ENCODE data around the gene ALDH1A1. TPM values are rescaled to one million over a fixed set of nuclear protein-coding genes. Genes with fewer than 3 reads are reported as not detected.

The ALDH1A1 gene
- polyA plus RNA-seq, 1 donor (not counting 4 experiments of a cell fraction or from before 2014, with no cell fraction given): 0.08 TPM

GRCh38 chr9:72955126-72955455 lies 2.2 kb upstream of the ALDH1A1 start:
- no peaks in the 10 kb centered on the region for H4K20me1 ChIP-seq (ENCODE audit: control insufficient read depth, extremely low read depth, insufficient read depth, low read length)
- no peak overlapping the region for H3K27ac ChIP-seq (ENCODE audit: control insufficient read depth, insufficient read depth, low read length)
- TF ChIP-seq EZH2 (IDR thresholded peaks at IDR 0.05; ENCODE audit: low read length) (no peak), CTCF (optimal IDR thresholded peaks at IDR 0.05 in 1 of 3, IDR thresholded peaks at IDR 0.05 in 1 of 3, conservative IDR thresholded peaks at IDR 0.05 in 1 of 3; ENCODE audit: extremely low read depth in 1 of 3, insufficient read depth in 2 of 3, low read length in 3 of 3) (no peak)
- H3K4me3 ChIP-seq (ENCODE audit: control insufficient read depth in 2 of 3, extremely low read depth in 1 of 3, insufficient read depth in 2 of 3, low read depth in 1 of 3, low read length in 3 of 3): no peak overlapping the region
- H3K4me2 ChIP-seq (ENCODE audit: control insufficient read depth, extremely low read depth, insufficient read depth, low read depth, low read length): no peak overlapping the region
- H2AFZ ChIP-seq (ENCODE audit: control insufficient read depth, low read length): no peak overlapping the region
- dilution Hi-C loops (cut with MboI; ENCODE audit: extremely low pct_ligation_motif_present, low sequenced_read_pairs): no loop called here
- H3K9me3 ChIP-seq (ENCODE audit: control insufficient read depth, low read depth, low read length): no peaks in the 10 kb centered on the region
- no peaks in the 10 kb centered on the region for H3K79me2 ChIP-seq (ENCODE audit: control insufficient read depth, insufficient read depth, low read length)
- no peaks in the 10 kb centered on the region for H3K4me1 ChIP-seq (ENCODE audit: control insufficient read depth, extremely low read depth, insufficient read depth, low read length)
- H3K27me3 ChIP-seq (ENCODE audit: control insufficient read depth, extremely low read depth, insufficient read depth, low read length): no peaks in the 10 kb centered on the region
- no peak for FAIRE-seq
- no peaks in the 10 kb centered on the region for H3K36me3 ChIP-seq (ENCODE audit: control insufficient read depth in 2 of 2, extremely low read depth in 1 of 2, insufficient read depth in 2 of 2, low read length in 2 of 2)
- H3K9me1 ChIP-seq (ENCODE audit: control insufficient read depth, extremely low read depth, insufficient read depth, low read length): no peaks in the 10 kb centered on the region
- DNase-seq (ENCODE audit: low read depth, low spot score): no peak
- no peak overlapping the region for H3K9ac ChIP-seq (ENCODE audit: control insufficient read depth, extremely low read depth, insufficient read depth, low read length)

GRCh38 chr9:72954431-72955125 lies 1.7 kb upstream of the ALDH1A1 start:
- H3K4me1 ChIP-seq (ENCODE audit: control insufficient read depth, extremely low read depth, insufficient read depth, low read length): no peaks in the 10 kb centered on the region
- H3K36me3 ChIP-seq (ENCODE audit: control insufficient read depth in 2 of 2, extremely low read depth in 1 of 2, insufficient read depth in 2 of 2, low read length in 2 of 2): no peaks in the 10 kb centered on the region
- no peaks in the 10 kb centered on the region for H3K79me2 ChIP-seq (ENCODE audit: control insufficient read depth, insufficient read depth, low read length)
- H3K4me2 ChIP-seq (ENCODE audit: control insufficient read depth, extremely low read depth, insufficient read depth, low read depth, low read length): no peak overlapping the region
- FAIRE-seq: no peak
- H3K27ac ChIP-seq (ENCODE audit: control insufficient read depth, insufficient read depth, low read length): no peak overlapping the region
- dilution Hi-C loops (cut with MboI; ENCODE audit: extremely low pct_ligation_motif_present, low sequenced_read_pairs): no loop called here
- no peak overlapping the region for H3K4me3 ChIP-seq (ENCODE audit: control insufficient read depth in 2 of 3, extremely low read depth in 1 of 3, insufficient read depth in 2 of 3, low read depth in 1 of 3, low read length in 3 of 3)
- no peaks in the 10 kb centered on the region for H3K9me3 ChIP-seq (ENCODE audit: control insufficient read depth, low read depth, low read length)
- H4K20me1 ChIP-seq (ENCODE audit: control insufficient read depth, extremely low read depth, insufficient read depth, low read length): no peaks in the 10 kb centered on the region
- DNase-seq (ENCODE audit: low read depth, low spot score): no peak
- no peak for TF ChIP-seq EZH2 (IDR thresholded peaks at IDR 0.05; ENCODE audit: low read length)
- TF ChIP-seq CTCF (optimal IDR thresholded peaks at IDR 0.05 in 1 of 3, IDR thresholded peaks at IDR 0.05 in 1 of 3, conservative IDR thresholded peaks at IDR 0.05 in 1 of 3; ENCODE audit: extremely low read depth in 1 of 3, insufficient read depth in 2 of 3, low read length in 3 of 3): no peak
- H3K9ac ChIP-seq (ENCODE audit: control insufficient read depth, extremely low read depth, insufficient read depth, low read length): no peak overlapping the region
- H2AFZ ChIP-seq (ENCODE audit: control insufficient read depth, low read length): no peak overlapping the region
- no peaks in the 10 kb centered on the region for H3K9me1 ChIP-seq (ENCODE audit: control insufficient read depth, extremely low read depth, insufficient read depth, low read length)
- H3K27me3 ChIP-seq (ENCODE audit: control insufficient read depth, extremely low read depth, insufficient read depth, low read length): no peaks in the 10 kb centered on the region
